SU-DHL-6 (cell line): ENCODE data around the gene G3BP1.

Experiments used
- CTCF ChIP-seq: fragments of 200-600 bp; sonication (generic); IDR thresholded peaks from one replicate; pipeline ENCODE4 v1.5.1; 2017; ENCODE audit warnings: antibody characterized with exemption, mild to moderate bottlenecking, low read length, moderate library complexity; ENCODE audit not compliant: insufficient read depth, poor library complexity, severe bottlenecking
- EZH2phosphoT487 ChIP-seq: fragments of 200-600 bp; sonication (generic), shearing (Covaris generic); conservative IDR thresholded peaks from 2 replicates; pipeline ENCODE4 v1.6.1; 2018; ENCODE audit warnings: mild to moderate bottlenecking, antibody characterized with exemption, low read length, moderate library complexity, mixed read lengths

DNA sequence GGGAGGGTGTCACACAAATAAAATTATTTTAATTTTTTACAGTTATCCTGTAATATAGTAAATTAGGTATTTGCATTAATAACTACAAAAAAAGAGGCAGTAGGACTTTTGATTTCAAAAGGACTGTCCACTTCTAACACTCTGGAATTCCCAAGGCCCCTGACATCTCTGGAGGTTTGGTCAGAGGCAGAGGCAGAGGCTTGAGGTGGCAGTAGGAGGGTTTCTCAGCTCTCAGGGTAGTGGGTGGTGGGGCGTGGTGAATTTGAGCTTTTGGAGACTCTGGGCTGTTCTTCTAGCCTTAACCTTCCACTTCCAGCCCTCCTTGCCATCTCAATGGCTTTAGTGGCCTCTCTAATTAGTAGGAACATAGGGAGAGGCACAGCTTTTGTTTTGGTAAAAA lies 36.1 kb upstream of the G3BP1 start:
- no peak for TF ChIP-seq CTCF
- no peak for TF ChIP-seq EZH2phosphoT487
